ENCODE data around the gene GBF1.

GRCh38 chr10:102429468-102429867 is 184.1 kb downstream of the GBF1 start:
- TF ChIP-seq CTCF (IDR thresholded peaks at IDR 0.05) (no peak), POLR2A (IDR thresholded peaks at IDR 0.05) (no peak)
